ENCODE data around the gene CYP26B1.

Gene CYP26B1

GRCh38 chr2:72112401-72112800 is 35.3 kb downstream of the CYP26B1 start:
- no peak for TF ChIP-seq POLR2A (IDR thresholded peaks at IDR 0.05; ENCODE audit: low read depth, low read length)
- FAIRE-seq (no peak), DNase-seq (ENCODE audit: insufficient read length, low spot score) (no peak)

GRCh38 chr2:72111061-72111460 is 36.6 kb downstream of the CYP26B1 start:
- FAIRE-seq (no peak), DNase-seq (ENCODE audit: insufficient read length, low spot score) (no peak)
- no peak for TF ChIP-seq POLR2A (IDR thresholded peaks at IDR 0.05; ENCODE audit: low read depth, low read length)

DNA sequence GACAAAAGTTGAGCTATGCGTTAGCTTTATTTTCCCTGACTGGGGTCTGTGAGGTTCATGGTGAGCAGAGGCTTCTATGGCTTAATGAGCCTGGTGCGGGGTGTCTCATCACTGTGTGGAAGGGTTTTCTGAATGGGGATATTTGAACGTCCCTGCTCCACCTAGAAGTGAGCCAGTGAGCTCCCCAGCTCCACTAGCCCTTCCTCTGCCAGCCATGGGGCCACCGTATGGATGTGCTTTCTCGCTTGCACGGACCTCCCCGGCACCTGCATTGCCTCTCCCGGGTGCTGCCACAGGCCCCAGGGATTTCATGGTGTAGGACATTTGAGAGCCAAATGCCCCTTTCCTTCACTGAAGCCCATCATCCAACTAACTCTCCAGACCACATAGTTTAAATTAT is 37.8 kb downstream of the CYP26B1 start:
- no peak for FAIRE-seq
- no peak for TF ChIP-seq POLR2A (IDR thresholded peaks at IDR 0.05; ENCODE audit: low read depth, low read length)

DNA sequence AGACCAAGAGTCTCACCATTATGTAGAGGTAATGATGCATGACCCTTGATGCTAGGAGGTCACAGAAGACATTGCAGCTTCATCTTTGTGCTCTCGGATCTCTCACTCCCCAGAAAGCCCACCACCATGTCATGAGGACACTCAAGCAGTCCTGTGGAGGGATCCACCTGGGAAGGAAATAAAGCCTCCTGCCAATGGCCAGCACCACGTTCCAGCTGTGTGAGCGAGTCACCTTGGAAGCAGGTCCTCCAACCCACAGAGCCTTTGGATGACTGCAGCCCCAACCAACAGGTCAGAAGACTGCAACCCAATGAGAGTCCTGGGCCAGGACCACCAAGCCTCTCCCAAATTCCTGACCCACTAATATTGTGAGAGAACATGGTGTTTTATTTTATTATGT is 38.4 kb downstream of the CYP26B1 start:
- FAIRE-seq, result no peak
- no peak for TF ChIP-seq POLR2A (IDR thresholded peaks at IDR 0.05; ENCODE audit: low read depth, low read length)

More for the DNA sequence above, 37.8 kb downstream of the CYP26B1 start:
- no peak for DNase-seq (ENCODE audit: insufficient read length, low spot score)

GRCh38 chr2:72108121-72108520 is 39.5 kb downstream of the CYP26B1 start:
- TF ChIP-seq POLR2A (IDR thresholded peaks at IDR 0.05; ENCODE audit: low read depth, low read length), result no peak
- FAIRE-seq, result no peak
- no peak for DNase-seq (ENCODE audit: insufficient read length, low spot score)

More for the DNA sequence above, 38.4 kb downstream of the CYP26B1 start:
- no peak for DNase-seq (ENCODE audit: insufficient read length, low spot score)

DNA sequence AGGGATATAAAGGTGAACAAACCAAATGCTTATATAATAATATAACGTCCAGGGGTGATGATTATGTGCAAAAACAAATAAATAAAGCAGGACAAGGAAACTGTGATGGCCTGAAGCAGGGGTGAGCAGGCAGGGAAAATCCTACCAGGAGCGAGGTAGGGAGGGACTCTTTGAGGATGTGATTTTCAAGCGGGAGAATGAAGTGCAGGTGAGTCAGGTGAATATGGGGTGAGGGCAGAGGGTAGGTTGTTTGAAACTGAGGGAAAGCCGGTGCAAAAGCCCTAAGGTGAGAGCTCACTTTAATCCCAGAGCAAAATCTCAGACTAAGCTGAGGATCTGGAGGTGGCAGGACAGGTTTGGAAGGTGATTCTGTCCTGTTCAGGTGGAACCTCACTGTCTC is 40.7 kb downstream of the CYP26B1 start:
- FAIRE-seq, result no peak
- TF ChIP-seq POLR2A (IDR thresholded peaks at IDR 0.05; ENCODE audit: low read depth, low read length), result no peak
- no peak for DNase-seq (ENCODE audit: insufficient read length, low spot score)

DNA sequence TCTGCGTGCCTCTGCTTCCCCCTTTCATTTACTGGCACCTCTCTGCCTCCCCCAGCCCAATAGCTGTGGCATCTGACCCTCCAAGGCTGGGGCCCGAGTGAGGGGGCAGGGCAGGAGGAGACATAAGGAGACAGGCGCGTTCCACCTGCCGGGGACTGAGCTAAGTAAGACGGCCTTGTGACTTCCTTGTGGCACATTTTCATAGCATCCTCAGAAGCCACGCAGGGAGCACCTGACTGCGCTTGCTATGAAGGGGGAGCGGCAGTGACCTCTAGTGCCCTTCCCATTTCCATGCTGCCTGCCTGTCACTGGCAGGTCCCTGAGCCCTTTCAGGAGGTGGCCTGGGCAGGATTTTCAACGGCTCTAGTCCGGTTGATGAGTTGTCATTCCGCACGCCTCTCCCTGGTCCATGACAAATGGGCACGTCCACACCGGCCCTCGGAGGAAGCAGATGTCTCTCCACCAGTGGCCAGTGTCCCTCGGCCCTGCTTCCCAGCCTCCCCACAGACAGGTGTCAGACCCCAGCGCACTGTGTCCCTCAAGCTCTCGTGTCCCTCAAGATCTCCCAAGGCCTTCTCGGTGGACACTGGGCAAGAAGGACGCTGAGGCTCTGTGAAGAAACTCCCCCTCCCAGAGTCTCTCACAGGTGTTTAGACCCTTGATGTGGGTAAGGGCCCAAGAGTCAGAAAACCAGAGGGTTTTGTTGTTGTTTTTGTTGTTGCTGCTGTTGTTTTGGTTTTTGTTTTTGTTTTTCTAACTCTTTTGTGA is 42.7 kb downstream of the CYP26B1 start:
- TF ChIP-seq POLR2A (IDR thresholded peaks at IDR 0.05; ENCODE audit: low read depth, low read length), result no peak
- DNase-seq (ENCODE audit: insufficient read length, low spot score) (no peak), FAIRE-seq (no peak)

DNA sequence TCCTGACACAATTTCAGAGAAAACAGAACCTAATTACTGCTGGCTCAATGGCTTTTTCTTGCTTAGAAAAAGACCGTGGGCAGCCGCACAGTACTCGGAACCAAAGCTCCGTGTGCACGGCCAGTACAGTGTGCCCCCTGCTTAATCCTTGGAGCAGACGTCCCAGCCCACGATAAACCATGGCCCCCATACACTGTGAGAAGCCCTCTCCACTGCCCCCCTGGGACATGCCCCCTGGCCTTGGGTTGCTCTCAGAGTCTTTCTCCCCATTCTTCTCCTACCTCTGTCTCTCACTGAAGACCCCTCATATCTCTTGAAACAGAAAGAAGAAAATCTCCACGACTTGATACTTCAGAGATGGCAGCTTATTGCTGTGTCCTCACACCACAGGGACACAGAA is 44.0 kb downstream of the CYP26B1 start:
- FAIRE-seq (no peak), DNase-seq (ENCODE audit: insufficient read length, low spot score) (no peak)
- no peak for TF ChIP-seq POLR2A (IDR thresholded peaks at IDR 0.05; ENCODE audit: low read depth, low read length)

GRCh38 chr2:72103161-72103560 is 44.5 kb downstream of the CYP26B1 start:
- no peak for TF ChIP-seq POLR2A (IDR thresholded peaks at IDR 0.05; ENCODE audit: low read depth, low read length)
- DNase-seq (ENCODE audit: insufficient read length, low spot score), result no peak
- FAIRE-seq, result no peak

- no peak for FAIRE-seq
- DNase-seq (ENCODE audit: insufficient read length, low spot score), result no peak
- no peak for TF ChIP-seq POLR2A (IDR thresholded peaks at IDR 0.05; ENCODE audit: low read depth, low read length)
These were observed 48.7 kb downstream of the CYP26B1 start for GRCh38 chr2:72098935-72099334.

GRCh38 chr2:72097276-72097675 is 50.4 kb downstream of the CYP26B1 start:
- DNase-seq (ENCODE audit: insufficient read length, low spot score) (no peak), FAIRE-seq (no peak)
- TF ChIP-seq POLR2A (IDR thresholded peaks at IDR 0.05; ENCODE audit: low read depth, low read length), result no peak

- FAIRE-seq (no peak), DNase-seq (ENCODE audit: insufficient read length, low spot score) (no peak)
- no peak for TF ChIP-seq POLR2A (IDR thresholded peaks at IDR 0.05; ENCODE audit: low read depth, low read length)
These were observed 51.5 kb downstream of the CYP26B1 start for GRCh38 chr2:72096181-72096580.

DNA sequence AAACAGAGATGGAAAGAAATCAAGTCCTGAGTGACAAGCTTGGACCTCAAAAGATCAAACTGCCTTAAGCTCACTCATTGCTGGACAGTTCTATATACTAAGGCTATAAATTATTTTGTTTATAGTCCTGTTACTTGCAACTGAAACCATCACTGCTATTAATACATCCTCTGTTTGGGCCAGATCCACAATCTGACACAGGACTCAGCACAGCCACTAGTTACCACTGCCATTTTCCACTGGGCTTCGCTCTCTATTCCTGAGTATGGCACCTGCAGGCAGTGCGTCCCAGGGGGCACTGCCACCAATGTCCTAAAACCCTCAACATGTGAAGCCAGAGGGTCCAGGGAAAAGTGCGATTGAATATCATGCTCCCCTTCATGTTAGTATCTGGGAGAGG is 52.3 kb downstream of the CYP26B1 start:
- DNase-seq (ENCODE audit: insufficient read length, low spot score) (no peak), FAIRE-seq (no peak)
- no peak for TF ChIP-seq POLR2A (IDR thresholded peaks at IDR 0.05; ENCODE audit: low read depth, low read length)

DNA sequence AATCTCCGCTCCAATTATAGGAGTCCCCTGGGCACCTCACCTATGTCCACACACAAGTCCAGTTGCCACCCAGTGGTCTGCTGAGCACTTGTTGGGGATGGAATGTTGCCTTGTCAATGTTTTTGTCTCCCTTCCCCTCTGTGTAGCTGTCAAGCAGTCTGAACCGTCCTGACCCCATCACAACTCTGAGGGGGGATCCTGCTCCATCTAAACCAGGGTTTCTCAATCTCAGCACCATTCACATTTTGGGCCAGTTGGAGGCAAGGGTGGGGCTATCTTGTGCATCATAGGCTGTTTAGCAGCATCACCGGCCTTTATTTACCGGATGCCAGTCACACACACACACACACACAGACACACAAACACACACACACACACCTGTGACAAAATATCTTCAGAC is 53.0 kb downstream of the CYP26B1 start:
- no peak for TF ChIP-seq POLR2A (IDR thresholded peaks at IDR 0.05; ENCODE audit: low read depth, low read length)
- FAIRE-seq (no peak), DNase-seq (ENCODE audit: insufficient read length, low spot score) (no peak)

DNA sequence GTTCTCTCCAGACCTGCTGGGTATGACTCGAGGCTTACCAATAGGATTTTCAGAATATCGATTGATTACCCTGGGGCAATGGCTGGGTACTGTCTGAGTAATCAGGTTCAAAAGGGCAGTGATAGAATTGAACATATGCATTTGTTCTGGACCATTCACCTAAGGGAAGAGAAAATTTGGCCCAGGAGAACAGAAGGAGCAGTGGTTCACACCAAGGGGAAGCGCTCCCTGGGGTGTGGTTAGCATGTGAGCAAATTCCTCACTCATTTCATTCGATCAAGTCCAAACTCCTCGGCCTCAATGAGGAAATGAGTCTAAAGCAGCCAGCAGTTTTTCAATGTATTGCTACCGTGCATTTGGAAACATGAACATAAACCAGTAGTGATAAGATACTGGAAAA is 55.6 kb downstream of the CYP26B1 start:
- FAIRE-seq (no peak), DNase-seq (ENCODE audit: insufficient read length, low spot score) (no peak)
- no peak for TF ChIP-seq POLR2A (IDR thresholded peaks at IDR 0.05; ENCODE audit: low read depth, low read length)

All from H54 (cell line).